ENCODE measurements around the gene YY2.

DNA sequence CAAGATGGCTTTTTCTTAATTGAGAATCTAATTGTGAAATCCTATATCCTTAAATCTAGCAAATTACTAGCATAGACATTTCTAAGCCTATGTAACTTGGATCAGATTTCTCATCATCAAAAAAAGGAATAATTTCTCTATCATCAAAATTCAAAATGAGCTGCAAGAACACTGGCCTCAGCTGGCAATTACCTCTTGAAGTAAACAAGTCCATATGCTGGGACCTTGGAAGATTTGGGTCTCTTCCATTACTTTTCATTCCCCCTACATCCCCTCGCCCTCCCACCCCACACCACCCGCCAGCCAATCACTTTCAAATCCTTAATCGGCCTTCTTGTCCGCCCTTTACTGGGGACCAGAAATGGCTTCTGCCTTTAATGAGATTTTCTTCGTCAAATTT, 39.7 kb upstream of the YY2 start:
- TF ChIP-seq, protein P1, sequence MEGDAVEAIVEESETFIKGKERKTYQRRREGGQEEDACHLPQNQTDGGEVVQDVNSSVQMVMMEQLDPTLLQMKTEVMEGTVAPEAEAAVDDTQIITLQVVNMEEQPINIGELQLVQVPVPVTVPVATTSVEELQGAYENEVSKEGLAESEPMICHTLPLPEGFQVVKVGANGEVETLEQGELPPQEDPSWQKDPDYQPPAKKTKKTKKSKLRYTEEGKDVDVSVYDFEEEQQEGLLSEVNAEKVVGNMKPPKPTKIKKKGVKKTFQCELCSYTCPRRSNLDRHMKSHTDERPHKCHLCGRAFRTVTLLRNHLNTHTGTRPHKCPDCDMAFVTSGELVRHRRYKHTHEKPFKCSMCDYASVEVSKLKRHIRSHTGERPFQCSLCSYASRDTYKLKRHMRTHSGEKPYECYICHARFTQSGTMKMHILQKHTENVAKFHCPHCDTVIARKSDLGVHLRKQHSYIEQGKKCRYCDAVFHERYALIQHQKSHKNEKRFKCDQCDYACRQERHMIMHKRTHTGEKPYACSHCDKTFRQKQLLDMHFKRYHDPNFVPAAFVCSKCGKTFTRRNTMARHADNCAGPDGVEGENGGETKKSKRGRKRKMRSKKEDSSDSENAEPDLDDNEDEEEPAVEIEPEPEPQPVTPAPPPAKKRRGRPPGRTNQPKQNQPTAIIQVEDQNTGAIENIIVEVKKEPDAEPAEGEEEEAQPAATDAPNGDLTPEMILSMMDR (IDR thresholded peaks at IDR 0.05; ENCODE audit: insufficient read depth, low read length, poor library complexity, severe bottlenecking), result no peak
- no peak for TF ChIP-seq EZH2phosphoT487 (conservative IDR thresholded peaks at IDR 0.05; ENCODE audit: low read length)
